Heart left ventricle (tissue), 13 donors: ENCODE results near the gene STK4.

ENCODE experiments used
- POLR2A ChIP-seq, 2 donors: fragments of 450-650 bp; IDR thresholded peaks; one replicate each; pipeline ENCODE4 v1.6.1; 2017; ENCODE audit warnings: antibody characterized with exemption in 2 of 2, mild to moderate bottlenecking in 2 of 2, moderate library complexity in 2 of 2
- TF ChIP-seq, protein P1 (sequence below), 12 donors: fragments of 200-600 bp; sonication (generic) in 4 of 12; IDR thresholded peaks; one replicate each; pipeline versions ENCODE4 v1.5.0 to v1.8.0; 2018 to 2022; ENCODE audit warnings: antibody characterized with exemption in 12 of 12, mild to moderate bottlenecking in 5 of 12
- donor health status: ischemic (EF 13 %, LVEDD 7.1; RV severe dilation, severe dysfunction).
- donor health status: DM: no; HTN: yes; CAD: no.
- donor health status: DM: no; HTN: no; CAD: no.
- donor health status: ischemic (EF 25% LVEDD 6.9; RV normal size, moderate dysfunction).
- donor health status: ischemic (EF 25% LVEDD 5.7; RV mildly dilated, moderate dysfunction).
- donor health status: ischemic (EF 35%, LVEDD 5.7; RV mildly dilated, moderate dysfunction).
- donor health status: nonischemic (EF 11% LVEDD 7.7; RV severe dilation, severe dysfunction).
- donor health status: DM: yes; HTN: yes; CAD: no.
- donor health status: PGD.
- donor health status: ischemic (EF 29% LVEDD 5.4; RV normal size, mild dysfunction).
- donor health status: nonischemic (EF 23%, LVEDD 6.1; RV moderate dilation, normal function).

DNA sequence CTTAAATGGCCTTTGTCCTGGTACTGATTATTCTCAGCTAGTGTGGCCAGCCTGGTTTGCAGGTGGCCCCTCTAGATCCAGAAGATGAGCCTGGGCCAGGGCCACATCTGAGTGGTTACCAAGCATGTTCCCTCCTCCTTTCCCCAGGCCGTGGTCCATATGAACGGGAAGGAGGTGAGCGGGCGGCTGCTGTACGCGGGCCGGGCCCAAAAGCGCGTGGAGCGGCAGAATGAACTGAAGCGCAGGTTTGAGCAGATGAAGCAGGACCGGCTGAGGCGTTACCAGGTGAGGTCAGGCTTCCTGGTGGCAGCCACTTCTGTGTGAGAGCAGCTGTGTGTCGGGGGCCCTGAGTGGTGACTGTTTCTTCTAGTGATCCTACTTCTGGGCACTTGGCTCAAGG lies 44.9 kb upstream of the STK4 start:
- TF ChIP-seq, protein P1, sequence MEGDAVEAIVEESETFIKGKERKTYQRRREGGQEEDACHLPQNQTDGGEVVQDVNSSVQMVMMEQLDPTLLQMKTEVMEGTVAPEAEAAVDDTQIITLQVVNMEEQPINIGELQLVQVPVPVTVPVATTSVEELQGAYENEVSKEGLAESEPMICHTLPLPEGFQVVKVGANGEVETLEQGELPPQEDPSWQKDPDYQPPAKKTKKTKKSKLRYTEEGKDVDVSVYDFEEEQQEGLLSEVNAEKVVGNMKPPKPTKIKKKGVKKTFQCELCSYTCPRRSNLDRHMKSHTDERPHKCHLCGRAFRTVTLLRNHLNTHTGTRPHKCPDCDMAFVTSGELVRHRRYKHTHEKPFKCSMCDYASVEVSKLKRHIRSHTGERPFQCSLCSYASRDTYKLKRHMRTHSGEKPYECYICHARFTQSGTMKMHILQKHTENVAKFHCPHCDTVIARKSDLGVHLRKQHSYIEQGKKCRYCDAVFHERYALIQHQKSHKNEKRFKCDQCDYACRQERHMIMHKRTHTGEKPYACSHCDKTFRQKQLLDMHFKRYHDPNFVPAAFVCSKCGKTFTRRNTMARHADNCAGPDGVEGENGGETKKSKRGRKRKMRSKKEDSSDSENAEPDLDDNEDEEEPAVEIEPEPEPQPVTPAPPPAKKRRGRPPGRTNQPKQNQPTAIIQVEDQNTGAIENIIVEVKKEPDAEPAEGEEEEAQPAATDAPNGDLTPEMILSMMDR (IDR thresholded peaks at IDR 0.05) = no peak
- TF ChIP-seq POLR2A (IDR thresholded peaks at IDR 0.05) = no peak
